Epithelial cell of esophagus (primary cell): ENCODE results near the gene SETBP1.

Experiments used
- DNase-seq: peaks from one replicate; pipeline ENCODE4 v3.0.0; 2010; ENCODE audit warnings: low read depth
- H3K4me3 ChIP-seq: 2 replicates; pipeline ENCODE4 v1.5.1; 2011; ENCODE audit warnings: mild to moderate bottlenecking, low read length, control low read depth
- TF ChIP-seq, protein P1 (sequence below): IDR thresholded peaks from 2 replicates; pipeline ENCODE4 v1.5.1; 2011; ENCODE audit warnings: low read depth, mild to moderate bottlenecking, low read length, control low read depth, inconsistent platforms; ENCODE audit not compliant: insufficient read depth; ENCODE audit errors: missing control alignments

Gene SETBP1

DNA sequence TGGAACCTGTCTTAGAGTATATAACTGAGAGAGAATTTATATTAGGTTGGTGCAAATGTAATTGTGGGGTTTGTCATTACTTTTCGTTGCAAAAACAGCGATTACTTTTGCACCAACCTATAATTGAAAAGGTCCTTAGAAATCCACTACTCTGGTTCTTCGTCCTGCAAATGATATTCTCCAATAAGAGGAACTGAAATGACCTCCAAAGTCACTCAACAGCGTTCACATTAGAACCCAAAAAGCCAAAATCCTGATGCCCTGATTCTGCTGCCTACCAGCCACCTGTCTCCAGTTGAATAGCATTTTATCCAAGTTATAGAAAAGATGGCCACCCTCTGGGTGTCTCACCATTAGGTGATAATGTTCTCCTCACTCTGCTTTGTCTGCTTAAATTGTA, 230.6 kb downstream of the SETBP1 start:
- H3K4me3 ChIP-seq = no peak overlapping the region
- TF ChIP-seq, protein P1, sequence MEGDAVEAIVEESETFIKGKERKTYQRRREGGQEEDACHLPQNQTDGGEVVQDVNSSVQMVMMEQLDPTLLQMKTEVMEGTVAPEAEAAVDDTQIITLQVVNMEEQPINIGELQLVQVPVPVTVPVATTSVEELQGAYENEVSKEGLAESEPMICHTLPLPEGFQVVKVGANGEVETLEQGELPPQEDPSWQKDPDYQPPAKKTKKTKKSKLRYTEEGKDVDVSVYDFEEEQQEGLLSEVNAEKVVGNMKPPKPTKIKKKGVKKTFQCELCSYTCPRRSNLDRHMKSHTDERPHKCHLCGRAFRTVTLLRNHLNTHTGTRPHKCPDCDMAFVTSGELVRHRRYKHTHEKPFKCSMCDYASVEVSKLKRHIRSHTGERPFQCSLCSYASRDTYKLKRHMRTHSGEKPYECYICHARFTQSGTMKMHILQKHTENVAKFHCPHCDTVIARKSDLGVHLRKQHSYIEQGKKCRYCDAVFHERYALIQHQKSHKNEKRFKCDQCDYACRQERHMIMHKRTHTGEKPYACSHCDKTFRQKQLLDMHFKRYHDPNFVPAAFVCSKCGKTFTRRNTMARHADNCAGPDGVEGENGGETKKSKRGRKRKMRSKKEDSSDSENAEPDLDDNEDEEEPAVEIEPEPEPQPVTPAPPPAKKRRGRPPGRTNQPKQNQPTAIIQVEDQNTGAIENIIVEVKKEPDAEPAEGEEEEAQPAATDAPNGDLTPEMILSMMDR = no peak
- no peak for DNase-seq

DNA sequence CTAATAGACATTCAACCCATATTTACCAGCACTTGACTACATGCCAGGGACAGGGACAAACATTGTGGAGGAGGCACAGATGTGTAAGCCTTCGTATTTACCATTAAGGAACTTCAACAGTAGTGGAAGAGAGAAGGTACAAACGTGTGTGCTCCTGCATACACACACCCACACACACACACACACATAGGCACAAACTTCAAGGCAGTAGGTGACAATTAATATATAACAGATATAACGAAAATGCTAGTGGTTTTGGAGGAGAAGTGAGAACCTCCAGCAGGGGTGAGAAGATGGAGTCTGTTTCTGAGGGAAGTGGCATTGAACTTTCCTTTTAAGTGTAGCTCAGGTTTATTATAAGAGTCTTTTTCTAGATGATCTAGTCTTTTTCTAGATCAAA, 231.1 kb downstream of the SETBP1 start:
- H3K4me3 ChIP-seq = no peak overlapping the region
- DNase-seq = no peak
- TF ChIP-seq, protein P1 = no peak

DNA sequence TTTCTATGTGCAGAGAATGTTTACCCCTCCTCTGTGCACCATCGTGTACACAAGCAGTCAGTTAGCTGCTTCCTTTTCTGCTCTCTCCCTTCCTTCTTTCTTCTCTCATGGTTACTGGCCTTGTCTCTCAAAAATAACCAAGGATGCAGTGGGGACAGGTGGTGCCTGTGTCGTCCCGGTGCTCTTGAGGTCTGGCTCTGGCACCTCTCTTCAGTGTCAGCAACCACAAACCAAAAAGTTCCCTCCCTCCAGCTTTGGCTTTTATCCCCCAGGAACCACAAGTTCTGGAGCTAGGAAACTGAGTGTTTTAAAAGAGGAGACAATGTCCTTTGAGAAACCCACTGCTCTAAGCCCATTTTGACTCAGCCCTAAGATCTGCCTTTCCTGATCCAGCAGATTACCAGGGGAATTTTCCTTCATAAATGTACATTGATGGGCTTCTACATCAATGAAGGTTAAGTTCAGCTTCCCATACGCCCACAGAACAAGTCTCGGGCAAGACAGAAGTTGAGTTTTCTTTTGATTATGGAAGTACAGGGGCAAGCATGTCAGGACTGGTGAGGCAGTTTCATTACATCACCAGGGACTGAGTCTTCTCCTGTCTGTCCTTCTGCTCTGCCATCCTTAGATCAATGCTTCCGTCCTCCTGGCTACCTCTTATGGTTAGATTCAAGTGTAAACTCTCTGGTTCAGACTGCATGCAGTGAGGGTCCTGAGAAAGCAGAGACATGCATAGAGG, 232.2 kb downstream of the SETBP1 start:
- TF ChIP-seq, protein P1 = no peak
- peak; percentile 92 for DNase-seq

DNA sequence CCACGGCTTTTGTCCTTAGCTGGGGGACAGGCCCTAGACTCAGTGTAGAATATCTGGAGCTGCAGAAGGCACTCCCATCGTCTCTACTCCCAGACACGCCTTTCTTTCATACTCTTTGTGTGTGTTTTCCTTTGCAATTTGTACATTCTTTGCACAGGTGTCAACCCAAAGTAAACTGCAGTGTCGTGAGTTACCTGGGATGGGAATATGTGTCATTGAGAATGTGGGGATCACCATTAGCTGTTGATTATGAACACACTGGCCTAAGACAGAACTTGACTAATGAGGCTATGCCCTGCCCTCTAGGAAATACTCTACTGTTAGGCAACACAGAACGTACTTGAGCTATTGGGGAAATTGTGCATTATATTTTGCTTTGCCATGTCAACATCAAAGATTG, 233.3 kb downstream of the SETBP1 start:
- peak; percentile 95 for DNase-seq
- no peak overlapping the region for H3K4me3 ChIP-seq
- TF ChIP-seq, protein P1 = no peak

More for the DNA sequence above, 232.2 kb downstream of the SETBP1 start:
- no peak overlapping the region for H3K4me3 ChIP-seq

DNA sequence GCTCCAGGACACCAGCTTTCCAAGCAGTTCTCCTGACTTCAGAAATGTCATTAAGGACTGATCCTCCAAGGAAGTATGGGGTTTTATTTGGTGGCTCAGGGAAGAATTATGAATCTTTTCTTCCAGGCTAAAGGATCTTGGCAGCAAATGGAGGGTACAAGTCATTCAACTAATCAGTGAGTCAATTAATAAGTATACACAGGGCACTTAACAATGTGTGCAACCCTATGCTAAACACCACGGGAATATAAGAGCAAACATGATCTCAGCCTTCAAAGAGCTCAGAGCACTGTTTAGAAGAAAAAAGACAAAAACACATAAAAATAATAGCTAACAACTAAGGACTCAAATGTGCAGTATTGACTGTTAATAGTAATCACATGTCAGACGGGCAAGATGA, 234.5 kb downstream of the SETBP1 start:
- TF ChIP-seq, protein P1 = no peak
- no peak for DNase-seq
- H3K4me3 ChIP-seq = no peak overlapping the region

DNA sequence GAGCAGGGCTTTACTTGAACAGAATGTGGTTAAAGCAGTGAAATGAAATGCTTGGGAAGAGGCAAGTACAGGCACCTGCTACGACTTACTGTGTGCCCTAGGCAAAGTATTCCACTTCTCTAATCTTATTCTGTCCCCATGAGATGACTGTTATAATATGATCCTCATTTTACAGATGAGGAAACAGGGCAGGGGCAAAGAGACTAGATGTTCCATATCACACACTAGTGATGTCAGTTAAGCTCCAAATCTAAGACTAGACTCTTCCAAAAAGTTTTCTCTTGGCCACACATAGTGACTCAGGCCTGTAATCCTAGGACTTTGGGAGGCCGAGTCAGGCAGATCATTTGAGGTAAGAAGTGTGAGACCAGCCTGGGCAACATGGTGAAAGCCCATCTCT, 235.0 kb downstream of the SETBP1 start:
- TF ChIP-seq, protein P1 = no peak
- no peak for DNase-seq
- no peak overlapping the region for H3K4me3 ChIP-seq
